MCF 10A (cell line): ENCODE results near the gene GLDN. TPM values are rescaled to one million over a fixed set of nuclear protein-coding genes. Genes with fewer than 3 reads are reported as not detected.

Experiments
- BruUV-seq: library from RNA; stranded (reverse); fragments of 400-500 nt; replicated peaks from 2 replicates; lab custom pipeline; 2021; lab: Mats Ljungman, UMichigan
- CTCF ChIA-PET: fragments of 300-600 bp; sonication (Branson Sonifier 250); formaldehyde crosslinking; extraction: SDS; loops from one replicate; lab custom pipeline; 2021; ENCODE audit warnings: antibody characterized with exemption, inconsistent platforms; lab: Yijun Ruan, JAX
- POLR2A ChIA-PET: fragments of 300-600, 350-650 bp; sonication (Branson Sonifier 250); formaldehyde crosslinking; extraction: SDS; loops from one replicate; lab custom pipeline; 2020; ENCODE audit warnings: antibody characterized with exemption, inconsistent platforms; lab: Yijun Ruan, JAX
- DNase-seq: peaks from one replicate; pipeline ENCODE4 v3.0.0-alpha.2; 2018; ENCODE audit not compliant: unreplicated experiment
- H3K27ac Mint-ChIP-seq: one replicate; pipeline ENCODE4 v1.8.0; 2022; ENCODE audit warnings: mild to moderate bottlenecking, low read depth, mixed read lengths; ENCODE audit not compliant: unreplicated experiment
- H3K27me3 Mint-ChIP-seq: one replicate; pipeline ENCODE4 v1.8.0; 2022; ENCODE audit warnings: mixed read lengths; ENCODE audit not compliant: insufficient read depth, unreplicated experiment
- H3K36me3 Mint-ChIP-seq: one replicate; pipeline ENCODE4 v1.8.0; 2022; ENCODE audit warnings: mild to moderate bottlenecking, moderate library complexity, mixed read lengths; ENCODE audit not compliant: insufficient read depth, unreplicated experiment
- H3K4me1 Mint-ChIP-seq: one replicate; pipeline ENCODE4 v1.8.0; 2022; ENCODE audit warnings: mixed read lengths; ENCODE audit not compliant: insufficient read depth, unreplicated experiment
- H3K4me3 Mint-ChIP-seq: one replicate; pipeline ENCODE4 v1.8.0; 2022; ENCODE audit warnings: mild to moderate bottlenecking, moderate library complexity, mixed read lengths; ENCODE audit not compliant: unreplicated experiment
- H3K9me3 Mint-ChIP-seq: one replicate; pipeline ENCODE4 v1.8.0; 2022; ENCODE audit warnings: mixed read lengths; ENCODE audit not compliant: unreplicated experiment
- CTCF ChIP-seq: fragments of 200-600 bp; IDR thresholded peaks from one replicate; pipeline ENCODE4 v1.8.0; 2022; ENCODE audit warnings: antibody characterized with exemption, mild to moderate bottlenecking; ENCODE audit not compliant: unreplicated experiment
- intact Hi-C: fragments of 100-400 bp; cut with micrococcal nuclease; formaldehyde crosslinking; loops from 2 replicates; pipeline ENCODE4 v1.14.1; 2022
- total RNA-seq: library from RNA; stranded (reverse); gene quantifications from 2 replicates; pipeline ENCODE4 v1.2.3, GENCODE V29; 2022

Gene GLDN
- total RNA-seq, 1 experiment from 2014 or later = not detected

- H3K27me3 Mint-ChIP-seq = no peaks in the 10 kb centered on the region
- no peak overlapping the region for H3K4me3 Mint-ChIP-seq
- H3K4me1 Mint-ChIP-seq = peaks cover 11% of the 10 kb centered on the region
- TF ChIP-seq CTCF = no peak
- no peaks in the 10 kb centered on the region for H3K9me3 Mint-ChIP-seq
- ChIA-PET CTCF (interaction anchor here (0.6 to 3.0 kb wide), 5 partner anchors 13 to 206 kb away, joined by 3 to 16 read pairs (median 4); no protein-coding TSS in a partner anchor), POLR2A (no interaction called here)
- no TSS peak for BruUV-seq
- H3K36me3 Mint-ChIP-seq = no peaks in the 10 kb centered on the region
- no peak for DNase-seq
- intact Hi-C loops = no loop called here
- H3K27ac Mint-ChIP-seq = no peak overlapping the region
Observed at GRCh38 chr15:51368307-51368706, 26.9 kb downstream of the GLDN start.

GRCh38 chr15:51368751-51369450 is 27.4 kb downstream of the GLDN start:
- no peaks in the 10 kb centered on the region for H3K36me3 Mint-ChIP-seq
- intact Hi-C loops = no loop called here
- H3K4me1 Mint-ChIP-seq = peaks cover 11% of the 10 kb centered on the region
- H3K27me3 Mint-ChIP-seq = no peaks in the 10 kb centered on the region
- H3K9me3 Mint-ChIP-seq = no peaks in the 10 kb centered on the region
- H3K4me3 Mint-ChIP-seq = no peak overlapping the region
- no peak overlapping the region for H3K27ac Mint-ChIP-seq
- POLR2A ChIA-PET = interaction anchor here (0.9 kb wide), 1 partner anchor 10 kb away, joined by 3 read pairs; no protein-coding TSS in a partner anchor
- CTCF ChIA-PET = interaction anchor here (0.6 to 3.0 kb wide), 7 partner anchors 12 to 206 kb away, joined by 3 to 16 read pairs (median 3); no protein-coding TSS in a partner anchor
- peak; percentile 60 for DNase-seq
- BruUV-seq = no TSS peak
- no peak for TF ChIP-seq CTCF

GRCh38 chr15:51369451-51369761 is 28.0 kb downstream of the GLDN start:
- intact Hi-C loops = no loop called here
- no peak overlapping the region for H3K4me3 Mint-ChIP-seq
- CTCF ChIA-PET = interaction anchor here (0.8 to 3.0 kb wide), 4 partner anchors 12 to 207 kb away, joined by 3 to 16 read pairs (median 9); no protein-coding TSS in a partner anchor
- POLR2A ChIA-PET = interaction anchor here (0.9 kb wide), 1 partner anchor 10 kb away, joined by 3 read pairs; no protein-coding TSS in a partner anchor
- H3K9me3 Mint-ChIP-seq = no peaks in the 10 kb centered on the region
- H3K27ac Mint-ChIP-seq = no peak overlapping the region
- no peak for TF ChIP-seq CTCF
- peaks cover 11% of the 10 kb centered on the region for H3K4me1 Mint-ChIP-seq
- no peak for DNase-seq
- no peaks in the 10 kb centered on the region for H3K27me3 Mint-ChIP-seq
- no peaks in the 10 kb centered on the region for H3K36me3 Mint-ChIP-seq
- no TSS peak for BruUV-seq

- no peak for TF ChIP-seq CTCF
- intact Hi-C loops = no loop called here
- BruUV-seq = no TSS peak
- Mint-ChIP-seq H3K9me3 (no peaks in the 10 kb centered on the region), H3K27ac (no peak overlapping the region), H3K4me1 (peaks cover 11% of the 10 kb centered on the region), H3K36me3 (no peaks in the 10 kb centered on the region), H3K27me3 (no peaks in the 10 kb centered on the region), H3K4me3 (no peak overlapping the region)
- ChIA-PET CTCF (interaction anchor here (0.6 to 3.0 kb wide), 6 partner anchors 10 to 1449 kb away, joined by 3 to 16 read pairs (median 4); no protein-coding TSS in a partner anchor), POLR2A (no interaction called here)
- no peak for DNase-seq
Observed at GRCh38 chr15:51371266-51371665, 29.8 kb downstream of the GLDN start.
